Adrenal gland (tissue), 12 donors: ENCODE data around the gene ITGA3. TPM values are rescaled to one million over a fixed set of nuclear protein-coding genes. Genes with fewer than 3 reads are reported as not detected.

ENCODE experiments used
- DNase-seq, 7 donors: peaks; one replicate each; pipeline ENCODE4 v3.0.0-alpha.2; 2019 to 2020
- H3K27ac ChIP-seq, 5 donors: fragments of 200-600 bp; sonication (generic) in 4 of 5; 1 replicate in 3 of 5; 2 replicates in 2 of 5; pipeline versions ENCODE4 v1.5.1 to v1.8.0; 2016 to 2020; ENCODE audit warnings: mild to moderate bottlenecking in 1 of 5
- H3K27me3 ChIP-seq: fragments of 200-600 bp; 2 replicates; pipeline ENCODE4 v1.8.0; 2021
- H3K36me3 ChIP-seq, 2 donors: fragments of 200-600 bp; replicated peaks in 1 of 2; 1 replicate in 1 of 2; 2 replicates in 1 of 2; pipeline versions ENCODE4 v1.5.1 to v1.8.0; 2018 to 2022
- H3K4me1 ChIP-seq, 2 donors: fragments of 200-600 bp; replicated peaks in 1 of 2; 1 replicate in 1 of 2; 2 replicates in 1 of 2; pipeline versions ENCODE4 v1.5.1 to v1.8.0; 2018 to 2021
- H3K4me3 ChIP-seq, 4 donors: fragments of 200-600 bp; sonication (generic) in 3 of 4; one replicate each; pipeline ENCODE4 v1.5.1; 2016 to 2018
- H3K9me3 ChIP-seq, 3 donors: fragments of 200-600 bp; sonication (generic) in 1 of 3; replicated peaks in 1 of 3; 1 replicate in 2 of 3; 2 replicates in 1 of 3; pipeline versions ENCODE4 v1.5.1 to v1.8.0; 2016 to 2021
- CTCF ChIP-seq, 6 experiments: fragments of 450-650 bp in 4 of 6; fragments of 200-600 bp in 2 of 6; sonication (generic) in 1 of 6; IDR thresholded peaks; 1 replicate in 5 of 6; 2 replicates in 1 of 6; pipeline versions ENCODE4 v1.5.1 to v1.8.0; 2016 to 2021; ENCODE audit warnings: antibody characterized with exemption in 6 of 6, mild to moderate bottlenecking in 2 of 6, moderate library complexity in 1 of 6
- POLR2A ChIP-seq, 2 donors: fragments of 450-650 bp; IDR thresholded peaks; one replicate each; pipeline ENCODE4 v1.6.1; 2017; ENCODE audit warnings: antibody characterized with exemption in 2 of 2, mild to moderate bottlenecking in 2 of 2, moderate library complexity in 1 of 2
- WGBS, 4 donors: extraction: QIAGEN DNeasy Blood & Tissue Kit in 2 of 4; methylation state at CpG; one replicate each; pipeline versions ENCODE4 v1.1.5 to v1.1.7; 2013 to 2017; 5-methylcytosine and 5-hydroxymethylcytosine counted together
- intact Hi-C, 2 donors: fragments of 100-400 bp; cut with DNase I; formaldehyde crosslinking; loops; one replicate each; pipeline versions ENCODE4 v1.14.1 to v1.15.0; 2022 to 2023
- polyA plus RNA-seq, 3 donors: library from polyadenylated mRNA; stranded (reverse); fragments of 200-250 nt in 2 of 3; fragments of 350-450 nt in 1 of 3; fragmentation: Illumina TruSeq in 1 of 3; extraction: RNeasy Lipid Tissue Mini Kit (QIAGEN cat#74804) in 1 of 3; gene quantifications; one replicate each; pipeline ENCODE4 v1.2.3, GENCODE V29; 2013 to 2014
- total RNA-seq, 9 donors: library from RNA; depleted of rRNA in 4 of 9; stranded (reverse); fragments of >200 nt in 4 of 9; fragments of 120-200 nt in 1 of 9; fragmentation: NEBNext Ultra II Directional in 1 of 9; extraction: Animal tissue kit (Norgen Biotek cat#: 25700) in 1 of 9; gene quantifications; one replicate each; pipeline versions ENCODE4 v1.1.0 to v1.2.4, GENCODE V29; 2013 to 2023
- donor health status: healthy with polysubstance abuse.
- donor health status: Bipolar disorder and iron deficiency.
- donor health status: DM: yes; HTN: yes; CAD: no.
- donor health status: DM: no; HTN: no; CAD: no.
- donor health status: DM: no; HTN: no; CAD: no.
- donor health status: DM: yes; HTN: yes; CAD: no.

Gene ITGA3
- total and polyA plus RNA-seq, 12 donors = 20.9 to 206 (median 131) TPM

- peaks cover 3 to 5% of the 10 kb centered on the region in 2 donors for H3K4me1 ChIP-seq
- no peak for TF ChIP-seq POLR2A (IDR thresholded peaks at IDR 0.05)
- TF ChIP-seq CTCF (IDR thresholded peaks at IDR 0.05) = no peak
- no peaks in the 10 kb centered on the region for H3K27me3 ChIP-seq
- WGBS, 4 donors = 68 to 74% (median 70%) methylated on average over 14 to 15 of the region's 15 CpGs
- H3K4me3 ChIP-seq = no peak overlapping the region
- intact Hi-C loops = no loop called here
- H3K36me3 ChIP-seq = peaks cover 0 to 25% of the 10 kb centered on the region in 2 donors
- H3K9me3 ChIP-seq = no peaks in the 10 kb centered on the region
- peak in 1 of 7 donors; percentile 7 for DNase-seq
- no peak overlapping the region for H3K27ac ChIP-seq
Observed at GRCh38 chr17:50090971-50091917, 35.3 kb downstream of the ITGA3 start.

- no peaks in the 10 kb centered on the region for H3K9me3 ChIP-seq
- H3K27ac ChIP-seq = no peak overlapping the region
- no peak overlapping the region for H3K4me3 ChIP-seq
- no peak for DNase-seq
- H3K4me1 ChIP-seq = peaks cover 9% of the 10 kb centered on the region in 2 donors
- no peak for TF ChIP-seq POLR2A (IDR thresholded peaks at IDR 0.05)
- no peak for TF ChIP-seq CTCF (IDR thresholded peaks at IDR 0.05)
- WGBS, 4 donors = 69 to 90% (median 81%) methylated on average over 2 of the region's 2 CpGs
- peaks cover 0 to 25% of the 10 kb centered on the region in 2 donors for H3K36me3 ChIP-seq
- intact Hi-C loops = no loop called here
- H3K27me3 ChIP-seq = no peaks in the 10 kb centered on the region
Observed at GRCh38 chr17:50091918-50092285, 36.0 kb downstream of the ITGA3 start.

GRCh38 chr17:50093246-50093645 is 37.3 kb downstream of the ITGA3 start:
- DNase-seq = no peak
- no peak overlapping the region for H3K4me3 ChIP-seq
- H3K9me3 ChIP-seq = no peaks in the 10 kb centered on the region
- H3K27me3 ChIP-seq = no peaks in the 10 kb centered on the region
- TF ChIP-seq POLR2A (IDR thresholded peaks at IDR 0.05) = no peak
- TF ChIP-seq CTCF (IDR thresholded peaks at IDR 0.05) = no peak
- intact Hi-C loops = no loop called here
- 83 to 97% (median 91%) methylated on average over 3 of the region's 3 CpGs for WGBS, 4 donors
- peak overlapping the region in 1 of 5 donors; percentile 83 for H3K27ac ChIP-seq
- peaks cover 9 to 10% of the 10 kb centered on the region in 2 donors for H3K4me1 ChIP-seq
- H3K36me3 ChIP-seq = peaks cover 0 to 22% of the 10 kb centered on the region in 2 donors

- peaks cover 9 to 10% of the 10 kb centered on the region in 2 donors for H3K4me1 ChIP-seq
- no peaks in the 10 kb centered on the region for H3K9me3 ChIP-seq
- no peak for TF ChIP-seq POLR2A (IDR thresholded peaks at IDR 0.05)
- no peak for TF ChIP-seq CTCF (IDR thresholded peaks at IDR 0.05)
- 13 to 29% (median 21%) methylated on average over 3 of the region's 3 CpGs for WGBS, 4 donors
- H3K27ac ChIP-seq = peak overlapping the region in 4 of 5 donors; percentile 50 to 84 (median 80)
- no peak for DNase-seq
- intact Hi-C loops = no loop called here
- H3K4me3 ChIP-seq = no peak overlapping the region
- H3K36me3 ChIP-seq = peaks cover 0 to 25% of the 10 kb centered on the region in 2 donors
- H3K27me3 ChIP-seq = no peaks in the 10 kb centered on the region
Observed at GRCh38 chr17:50093807-50094206, 37.9 kb downstream of the ITGA3 start.
